Kidney (tissue), 14 donors: ENCODE measurements around the gene PLA2G2A. TPM values are rescaled to one million over a fixed set of nuclear protein-coding genes. Genes with fewer than 3 reads are reported as not detected.

Experiments used
- DNase-seq, 5 donors: peaks; one replicate each; pipeline ENCODE4 v3.0.0-alpha.2; 2013 to 2020
- FAIRE-seq: peaks from 2 replicates; lab custom pipeline; 2012; peaks lifted over from hg19 to GRCh38; lab: Jason Lieb, UNC
- H3K27ac ChIP-seq, 2 donors: one replicate each; pipeline ENCODE4 v1.7.0; 2013; ENCODE audit warnings: low read depth in 2 of 2, low read length in 2 of 2, inconsistent platforms in 1 of 2
- H3K27me3 ChIP-seq: one replicate; pipeline ENCODE4 v1.7.1; 2013; ENCODE audit warnings: low read length, inconsistent platforms; ENCODE audit not compliant: control insufficient read depth, insufficient read depth
- H3K36me3 ChIP-seq, 3 donors: one replicate each; pipeline versions ENCODE4 v1.7.0 to v1.7.1; 2013; ENCODE audit warnings: low read length in 3 of 3, control low read depth in 1 of 3, inconsistent platforms in 1 of 3; ENCODE audit not compliant: insufficient read depth in 3 of 3, control insufficient read depth in 2 of 3
- H3K4me1 ChIP-seq, 3 donors: one replicate each; pipeline versions ENCODE4 v1.7.0 to v1.7.1; 2013; ENCODE audit warnings: low read length in 3 of 3, inconsistent platforms in 1 of 3, low read depth in 1 of 3; ENCODE audit not compliant: control insufficient read depth in 2 of 3, insufficient read depth in 2 of 3
- H3K4me3 ChIP-seq, 3 donors: one replicate each; pipeline versions ENCODE4 v1.7.0 to v1.8.1; 2013; ENCODE audit warnings: low read length in 3 of 3, control low read depth in 1 of 3, inconsistent platforms in 1 of 3
- H3K9ac ChIP-seq, 3 donors: one replicate each; pipeline versions ENCODE4 v1.7.0 to v1.7.1; 2013; ENCODE audit warnings: low read length in 3 of 3, control low read depth in 1 of 3, inconsistent platforms in 1 of 3
- H3K9me3 ChIP-seq, 3 donors: one replicate each; pipeline versions ENCODE4 v1.7.0 to v1.7.1; 2013; ENCODE audit warnings: low read length in 3 of 3, control low read depth in 1 of 3, inconsistent platforms in 1 of 3; ENCODE audit not compliant: control insufficient read depth in 2 of 3, insufficient read depth in 1 of 3
- CTCF ChIP-seq: IDR thresholded peaks from 3 replicates; pipeline ENCODE4 v1.5.1; 2012; ENCODE audit warnings: mild to moderate bottlenecking, moderate library complexity, borderline replicate concordance; ENCODE audit not compliant: insufficient read depth; ENCODE audit errors: extremely low read depth
- intact Hi-C: fragments of 100-400 bp; cut with DNase I; formaldehyde crosslinking; loops from one replicate; pipeline ENCODE4 v1.11.1; 2022
- polyA plus RNA-seq: library from polyadenylated mRNA; stranded (reverse); fragments of 350-450 nt; fragmentation: Illumina TruSeq; extraction: RNeasy Lipid Tissue Mini Kit (QIAGEN cat#74804); gene quantifications from one replicate; pipeline ENCODE4 v1.2.3, GENCODE V29; 2014; ENCODE audit warnings: low read depth, low replicate concordance; ENCODE audit not compliant: insufficient read depth
- total RNA-seq: library from RNA; stranded (reverse); fragmentation: NEBNext Ultra II Directional; extraction: Animal tissue kit (Norgen Biotek cat#: 25700); gene quantifications from one replicate; pipeline ENCODE4 v1.2.1, GENCODE V29; 2021
- donor health status: control.
- donor health status: control.
- donor health status: control.
- donor health status: control.
- donor health status: control.
- donor health status: DM: yes; HTN: yes; CAD: no.
- donor health status: Normal renal cell carcinoma (clear cell type).

PLA2G2A gene
- total and polyA plus RNA-seq, 2 donors from 2014 or later, result 0.52 to 0.63 TPM

- TF ChIP-seq CTCF, result no peak
- DNase-seq (no peak), FAIRE-seq (no peak)
- intact Hi-C loops, result no loop called here
- H3K4me3 ChIP-seq, result no peak overlapping the region
- H3K9ac ChIP-seq, result no peak overlapping the region
- no peaks in the 10 kb centered on the region for H3K4me1 ChIP-seq
- no peaks in the 10 kb centered on the region for H3K27me3 ChIP-seq
- no peaks in the 10 kb centered on the region for H3K36me3 ChIP-seq
- peaks cover 0 to 3% (median 0%) of the 10 kb centered on the region in 3 donors for H3K9me3 ChIP-seq
- no peak overlapping the region for H3K27ac ChIP-seq
Measured at GRCh38 chr1:19955534-19956170, 23.8 kb downstream of the PLA2G2A start.

GRCh38 chr1:19954059-19954458 lies 25.4 kb downstream of the PLA2G2A start:
- Histone ChIP-seq H3K9ac (no peak overlapping the region), H3K36me3 (no peaks in the 10 kb centered on the region), H3K27ac (no peak overlapping the region), H3K27me3 (no peaks in the 10 kb centered on the region), H3K9me3 (peaks cover 0 to 3% (median 0%) of the 10 kb centered on the region in 3 donors), H3K4me1 (no peaks in the 10 kb centered on the region), H3K4me3 (no peak overlapping the region)
- intact Hi-C loops, result no loop called here
- no peak for FAIRE-seq
- DNase-seq, result no peak
- TF ChIP-seq CTCF, result no peak

GRCh38 chr1:19949016-19949415 lies 30.4 kb downstream of the PLA2G2A start:
- H3K4me3 ChIP-seq, result no peak overlapping the region
- H3K4me1 ChIP-seq, result no peaks in the 10 kb centered on the region
- H3K36me3 ChIP-seq, result no peaks in the 10 kb centered on the region
- H3K9me3 ChIP-seq, result peaks cover 0 to 3% (median 0%) of the 10 kb centered on the region in 3 donors
- intact Hi-C loops, result no loop called here
- H3K27ac ChIP-seq, result no peak overlapping the region
- TF ChIP-seq CTCF, result no peak
- no peak overlapping the region for H3K9ac ChIP-seq
- DNase-seq (no peak), FAIRE-seq (no peak)
- H3K27me3 ChIP-seq, result no peaks in the 10 kb centered on the region

- H3K27me3 ChIP-seq, result no peaks in the 10 kb centered on the region
- no peak overlapping the region for H3K9ac ChIP-seq
- H3K4me3 ChIP-seq, result no peak overlapping the region
- no peaks in the 10 kb centered on the region for H3K4me1 ChIP-seq
- no peak for TF ChIP-seq CTCF
- H3K27ac ChIP-seq, result no peak overlapping the region
- H3K9me3 ChIP-seq, result no peaks in the 10 kb centered on the region
- DNase-seq, result no peak
- FAIRE-seq, result no peak
- intact Hi-C loops, result no loop called here
- no peaks in the 10 kb centered on the region for H3K36me3 ChIP-seq
Measured at GRCh38 chr1:19946971-19947370, 32.4 kb downstream of the PLA2G2A start.
